SK-N-SH (cell line): ENCODE measurements around the gene TM9SF1.

Experiments used
- CTCF ChIP-seq: fragments of 200-600 bp; sonication (generic); IDR thresholded peaks from 2 replicates; pipeline ENCODE4 v1.6.1; 2017; ENCODE audit warnings: antibody characterized with exemption, mild to moderate bottlenecking, moderate library complexity
- EZH2phosphoT487 ChIP-seq: fragments of 200-600 bp; sonication (generic); IDR thresholded peaks from 2 replicates; pipeline ENCODE4 v1.6.1; 2017; ENCODE audit warnings: low read depth, mixed run types, mild to moderate bottlenecking, antibody characterized with exemption, moderate library complexity, borderline replicate concordance
- POLR2AphosphoS5 ChIP-seq: IDR thresholded peaks from 2 replicates; pipeline ENCODE4 v1.6.1; 2012; ENCODE audit warnings: low read depth, low read length
- TEAD4 ChIP-seq: IDR thresholded peaks from 2 replicates; pipeline ENCODE4 v1.4.0; 2012; ENCODE audit warnings: mild to moderate bottlenecking, borderline replicate concordance; ENCODE audit not compliant: insufficient read depth
- YY1 ChIP-seq: IDR thresholded peaks from 2 replicates; pipeline ENCODE4 v1.4.0; 2012; ENCODE audit warnings: low read depth, mild to moderate bottlenecking
- TF ChIP-seq, protein P1 (sequence below): IDR thresholded peaks from 2 replicates; pipeline ENCODE4 v1.6.1; 2012; ENCODE audit warnings: mild to moderate bottlenecking, low read depth, low read length, moderate library complexity

- TF ChIP-seq POLR2AphosphoS5 (no peak), CTCF (no peak), YY1 (no peak), TEAD4 (no peak), EZH2phosphoT487 (no peak)
- TF ChIP-seq, protein P1, sequence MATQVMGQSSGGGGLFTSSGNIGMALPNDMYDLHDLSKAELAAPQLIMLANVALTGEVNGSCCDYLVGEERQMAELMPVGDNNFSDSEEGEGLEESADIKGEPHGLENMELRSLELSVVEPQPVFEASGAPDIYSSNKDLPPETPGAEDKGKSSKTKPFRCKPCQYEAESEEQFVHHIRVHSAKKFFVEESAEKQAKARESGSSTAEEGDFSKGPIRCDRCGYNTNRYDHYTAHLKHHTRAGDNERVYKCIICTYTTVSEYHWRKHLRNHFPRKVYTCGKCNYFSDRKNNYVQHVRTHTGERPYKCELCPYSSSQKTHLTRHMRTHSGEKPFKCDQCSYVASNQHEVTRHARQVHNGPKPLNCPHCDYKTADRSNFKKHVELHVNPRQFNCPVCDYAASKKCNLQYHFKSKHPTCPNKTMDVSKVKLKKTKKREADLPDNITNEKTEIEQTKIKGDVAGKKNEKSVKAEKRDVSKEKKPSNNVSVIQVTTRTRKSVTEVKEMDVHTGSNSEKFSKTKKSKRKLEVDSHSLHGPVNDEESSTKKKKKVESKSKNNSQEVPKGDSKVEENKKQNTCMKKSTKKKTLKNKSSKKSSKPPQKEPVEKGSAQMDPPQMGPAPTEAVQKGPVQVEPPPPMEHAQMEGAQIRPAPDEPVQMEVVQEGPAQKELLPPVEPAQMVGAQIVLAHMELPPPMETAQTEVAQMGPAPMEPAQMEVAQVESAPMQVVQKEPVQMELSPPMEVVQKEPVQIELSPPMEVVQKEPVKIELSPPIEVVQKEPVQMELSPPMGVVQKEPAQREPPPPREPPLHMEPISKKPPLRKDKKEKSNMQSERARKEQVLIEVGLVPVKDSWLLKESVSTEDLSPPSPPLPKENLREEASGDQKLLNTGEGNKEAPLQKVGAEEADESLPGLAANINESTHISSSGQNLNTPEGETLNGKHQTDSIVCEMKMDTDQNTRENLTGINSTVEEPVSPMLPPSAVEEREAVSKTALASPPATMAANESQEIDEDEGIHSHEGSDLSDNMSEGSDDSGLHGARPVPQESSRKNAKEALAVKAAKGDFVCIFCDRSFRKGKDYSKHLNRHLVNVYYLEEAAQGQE, result no peak
Measured at GRCh38 chr14:24190416-24190815, 4.8 kb downstream of the TM9SF1 start.
